Uterus (tissue), 4 donors: Measurements from ENCODE around the gene BICRAL. TPM values are rescaled to one million over a fixed set of nuclear protein-coding genes. Genes with fewer than 3 reads are reported as not detected.

ENCODE experiments used
- DNase-seq, 2 donors: peaks; one replicate each; pipeline ENCODE4 v3.0.0-alpha.2; 2019 to 2020
- H3K27ac ChIP-seq, 2 donors: fragments of 200-600 bp; sonication (generic); 1 replicate in 1 of 2; 2 replicates in 1 of 2; pipeline ENCODE4 v1.5.1; 2016 to 2018
- H3K27me3 ChIP-seq, 2 donors: fragments of 200-600 bp; sonication (generic); one replicate each; pipeline ENCODE4 v1.5.1; 2018 to 2019; ENCODE audit warnings: control low read depth in 1 of 2
- H3K36me3 ChIP-seq, 2 donors: fragments of 200-600 bp; sonication (generic); one replicate each; pipeline ENCODE4 v1.5.1; 2019; ENCODE audit warnings: control low read depth in 1 of 2
- H3K4me1 ChIP-seq, 2 donors: fragments of 200-600 bp; sonication (generic); one replicate each; pipeline ENCODE4 v1.5.1; 2018 to 2019; ENCODE audit warnings: control low read depth in 1 of 2
- H3K4me3 ChIP-seq, 2 donors: fragments of 200-600 bp; sonication (generic); 1 replicate in 1 of 2; 2 replicates in 1 of 2; pipeline ENCODE4 v1.5.1; 2018 to 2019; ENCODE audit warnings: mild to moderate bottlenecking in 1 of 2
- H3K9me3 ChIP-seq, 2 donors: fragments of 200-600 bp; sonication (generic); one replicate each; pipeline ENCODE4 v1.5.1; 2019; ENCODE audit warnings: control low read depth in 1 of 2
- POLR2A ChIP-seq, 2 donors: fragments of 450-650 bp; IDR thresholded peaks; one replicate each; pipeline ENCODE4 v1.6.1; 2016; ENCODE audit warnings: antibody characterized with exemption in 2 of 2, mild to moderate bottlenecking in 1 of 2, moderate library complexity in 1 of 2
- intact Hi-C: fragments of 100-400 bp; cut with DNase I; formaldehyde crosslinking; loops from one replicate; pipeline ENCODE4 v1.15.1; 2023; ENCODE audit warnings: low total_unique reads
- total RNA-seq, 4 donors: library from RNA; depleted of rRNA in 3 of 4; stranded (reverse); fragments of >200 nt in 3 of 4; gene quantifications; one replicate each; pipeline versions ENCODE4 v1.1.0 to v1.2.4, GENCODE V29; 2014 to 2023
- TF ChIP-seq, protein P1 (sequence below), 4 experiments: fragments of 200-600 bp in 2 of 4; fragments of 450-650 bp in 2 of 4; sonication (generic) in 2 of 4; IDR thresholded peaks; one replicate each; pipeline ENCODE4 v1.5.1; 2016 to 2019; ENCODE audit warnings: antibody characterized with exemption in 4 of 4, mild to moderate bottlenecking in 2 of 4, moderate library complexity in 1 of 4
- donor health status: DM: yes; HTN: yes; CAD: no.

Gene BICRAL
- total RNA-seq, 4 donors from 2014 or later, result 7.4 to 35.3 (median 18.2) TPM

DNA sequence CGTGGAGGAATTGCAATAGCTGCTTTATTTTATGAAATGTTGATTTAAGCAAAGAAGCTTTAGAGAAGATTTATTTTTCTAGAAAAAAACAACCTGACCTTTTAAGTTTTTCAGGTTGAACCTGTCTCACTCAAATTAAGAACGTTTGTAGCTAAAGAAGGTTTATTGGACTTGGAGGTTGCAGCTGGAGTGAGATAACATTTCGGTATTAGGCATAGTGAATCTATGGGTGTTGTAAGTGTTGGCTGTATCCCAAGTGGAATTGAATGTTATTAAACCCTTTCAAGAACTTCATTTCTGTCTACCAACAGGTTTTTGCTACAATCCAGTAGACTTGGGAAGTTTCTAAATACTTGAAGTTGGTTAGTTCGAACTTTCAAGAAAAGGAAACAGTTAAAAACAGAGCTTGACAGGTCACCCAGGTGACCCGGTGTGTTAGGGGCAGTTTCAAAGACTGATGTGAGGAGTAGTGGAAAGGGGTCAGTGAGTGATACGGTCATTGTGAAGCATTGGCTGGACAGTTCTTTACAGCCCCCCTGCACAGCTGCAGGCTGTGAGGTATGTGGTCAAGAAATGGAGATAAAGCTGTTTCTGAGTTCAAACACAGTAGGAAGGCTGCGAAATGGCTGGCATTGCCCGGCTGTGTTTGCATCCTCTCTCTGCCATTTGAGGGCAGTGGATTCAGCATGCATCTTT lies 33.5 kb upstream of the BICRAL start:
- Histone ChIP-seq H3K27me3 (no peaks in the 10 kb centered on the region), H3K36me3 (no peaks in the 10 kb centered on the region), H3K27ac (peak overlapping the region; percentile 98), H3K9me3 (no peaks in the 10 kb centered on the region), H3K4me1 (peaks cover 0 to 9% of the 10 kb centered on the region in 2 donors), H3K4me3 (peak overlapping the region in 1 of 2 donors; percentile 80)
- TF ChIP-seq POLR2A (IDR thresholded peaks at IDR 0.05), result no peak
- TF ChIP-seq, protein P1, sequence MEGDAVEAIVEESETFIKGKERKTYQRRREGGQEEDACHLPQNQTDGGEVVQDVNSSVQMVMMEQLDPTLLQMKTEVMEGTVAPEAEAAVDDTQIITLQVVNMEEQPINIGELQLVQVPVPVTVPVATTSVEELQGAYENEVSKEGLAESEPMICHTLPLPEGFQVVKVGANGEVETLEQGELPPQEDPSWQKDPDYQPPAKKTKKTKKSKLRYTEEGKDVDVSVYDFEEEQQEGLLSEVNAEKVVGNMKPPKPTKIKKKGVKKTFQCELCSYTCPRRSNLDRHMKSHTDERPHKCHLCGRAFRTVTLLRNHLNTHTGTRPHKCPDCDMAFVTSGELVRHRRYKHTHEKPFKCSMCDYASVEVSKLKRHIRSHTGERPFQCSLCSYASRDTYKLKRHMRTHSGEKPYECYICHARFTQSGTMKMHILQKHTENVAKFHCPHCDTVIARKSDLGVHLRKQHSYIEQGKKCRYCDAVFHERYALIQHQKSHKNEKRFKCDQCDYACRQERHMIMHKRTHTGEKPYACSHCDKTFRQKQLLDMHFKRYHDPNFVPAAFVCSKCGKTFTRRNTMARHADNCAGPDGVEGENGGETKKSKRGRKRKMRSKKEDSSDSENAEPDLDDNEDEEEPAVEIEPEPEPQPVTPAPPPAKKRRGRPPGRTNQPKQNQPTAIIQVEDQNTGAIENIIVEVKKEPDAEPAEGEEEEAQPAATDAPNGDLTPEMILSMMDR (IDR thresholded peaks at IDR 0.05), result no peak
- intact Hi-C loops, result loop anchor here (5.0 kb wide), 1 partner anchor 34 kb away; the partner anchor contains the start of gene BICRAL
- DNase-seq, result no peak

DNA sequence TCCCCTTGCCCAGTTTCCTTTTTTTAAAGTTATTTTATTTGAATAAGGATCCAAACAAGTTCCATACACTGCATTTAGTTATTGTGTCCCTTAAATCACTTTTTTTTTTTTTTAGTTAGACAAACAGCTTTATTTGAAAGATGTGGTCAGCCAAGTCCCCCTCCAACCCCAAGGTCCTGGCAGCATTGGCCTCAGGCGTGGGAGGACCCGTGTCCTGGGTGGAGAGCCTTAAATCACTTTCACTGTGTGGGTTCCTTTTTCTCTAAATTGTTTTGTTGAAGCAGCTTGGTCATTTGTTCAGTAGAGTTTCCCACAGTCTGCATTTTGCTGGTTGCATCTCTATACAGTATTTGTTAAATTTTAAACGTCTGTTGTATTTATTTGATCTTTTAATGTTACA lies 30.8 kb upstream of the BICRAL start:
- Histone ChIP-seq H3K4me1 (no peaks in the 10 kb centered on the region), H3K9me3 (no peaks in the 10 kb centered on the region), H3K36me3 (no peaks in the 10 kb centered on the region), H3K4me3 (no peak overlapping the region), H3K27me3 (no peaks in the 10 kb centered on the region), H3K27ac (peak overlapping the region; percentile 20 to 57)
- DNase-seq, result peak; percentile 52 to 76
- intact Hi-C loops, result no loop called here
- no peak for TF ChIP-seq POLR2A (IDR thresholded peaks at IDR 0.05)
- TF ChIP-seq, protein P1 (IDR thresholded peaks at IDR 0.05), result no peak

DNA sequence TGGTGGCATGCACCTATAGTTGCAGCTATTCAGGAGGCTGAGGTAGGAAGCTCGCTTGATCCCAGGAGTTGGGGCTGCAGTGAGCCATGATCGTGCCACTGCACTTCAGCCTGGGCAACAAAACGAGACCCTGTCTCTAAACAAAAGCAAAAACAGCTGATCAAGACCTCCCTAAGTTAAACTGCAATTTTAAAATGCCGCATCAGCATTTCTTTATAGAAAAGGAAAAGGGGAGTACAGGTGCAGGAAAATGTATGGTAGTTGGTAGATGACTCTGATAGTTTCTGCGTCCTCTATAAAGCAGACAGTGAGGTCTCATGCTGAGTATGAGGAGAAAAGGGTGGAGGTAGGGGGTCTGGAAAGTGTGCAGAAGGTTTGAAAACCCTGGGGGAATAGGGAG lies 27.1 kb upstream of the BICRAL start:
- intact Hi-C loops, result no loop called here
- no peaks in the 10 kb centered on the region for H3K9me3 ChIP-seq

DNA sequence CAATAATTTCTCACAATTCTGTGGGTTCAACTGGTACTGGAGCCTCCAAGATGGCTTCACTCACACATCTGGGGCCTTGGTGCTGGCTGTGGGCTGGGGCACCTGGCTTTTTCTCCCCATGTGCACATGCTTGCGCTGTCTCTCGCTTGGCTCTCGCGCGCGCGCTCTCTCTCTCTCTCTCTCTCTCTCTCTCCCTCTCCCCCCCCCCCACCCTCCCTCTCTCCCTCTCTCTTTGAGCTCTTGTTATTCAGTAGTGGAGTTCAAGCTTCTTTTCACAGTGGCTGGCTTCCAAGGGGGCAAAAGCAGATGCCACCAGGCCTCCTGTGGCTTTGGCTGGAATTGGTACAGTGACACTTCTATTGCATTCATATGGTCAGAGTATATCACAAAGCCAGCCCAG lies 25.1 kb upstream of the BICRAL start:
- Histone ChIP-seq H3K27ac (no peak overlapping the region), H3K9me3 (no peaks in the 10 kb centered on the region), H3K4me1 (no peaks in the 10 kb centered on the region), H3K36me3 (no peaks in the 10 kb centered on the region), H3K27me3 (no peaks in the 10 kb centered on the region), H3K4me3 (no peak overlapping the region)
- TF ChIP-seq POLR2A (IDR thresholded peaks at IDR 0.05), result no peak
- TF ChIP-seq, protein P1 (IDR thresholded peaks at IDR 0.05), result no peak
- intact Hi-C loops, result no loop called here
- no peak for DNase-seq

More for the DNA sequence above, 27.1 kb upstream of the BICRAL start:
- H3K4me3 ChIP-seq, result no peak overlapping the region
- no peaks in the 10 kb centered on the region for H3K36me3 ChIP-seq
- no peaks in the 10 kb centered on the region for H3K4me1 ChIP-seq
- TF ChIP-seq, protein P1 (IDR thresholded peaks at IDR 0.05), result no peak
- no peak for TF ChIP-seq POLR2A (IDR thresholded peaks at IDR 0.05)
- no peak for DNase-seq
- no peaks in the 10 kb centered on the region for H3K27me3 ChIP-seq
- H3K27ac ChIP-seq, result no peak overlapping the region

DNA sequence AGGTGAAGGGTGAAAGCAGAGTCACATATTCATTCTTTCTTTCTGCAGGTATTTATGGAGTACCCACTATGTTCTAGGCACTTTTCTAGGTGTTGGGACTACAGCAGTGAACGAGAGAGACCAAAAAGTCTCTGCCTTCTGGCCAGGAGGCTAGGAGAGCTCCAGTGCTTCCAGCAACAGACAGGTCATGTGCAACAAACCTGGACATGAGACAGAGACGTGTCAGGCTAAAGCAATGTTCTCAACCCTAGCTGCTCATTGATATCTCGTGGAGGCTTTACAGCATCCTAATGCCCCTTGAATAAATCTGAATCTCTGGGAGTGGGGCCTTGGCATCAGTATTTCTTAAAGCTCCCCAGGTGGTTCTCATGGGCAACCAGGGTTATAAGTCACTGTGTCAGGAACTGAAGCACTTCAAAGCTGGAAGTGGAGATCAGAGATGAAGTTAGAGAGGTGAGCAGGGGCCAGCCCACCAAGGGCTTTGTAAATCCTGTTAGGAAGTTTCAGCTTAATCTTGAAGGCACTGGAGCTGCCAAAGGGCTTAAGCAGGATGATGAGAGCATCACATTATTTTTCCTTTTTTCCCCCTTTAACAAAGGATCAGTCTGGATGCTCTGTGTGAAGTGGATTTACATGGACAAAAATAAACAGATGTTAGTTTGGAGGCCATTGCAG lies 23.0 kb upstream of the BICRAL start:
- no peaks in the 10 kb centered on the region for H3K4me1 ChIP-seq
- H3K27me3 ChIP-seq, result no peaks in the 10 kb centered on the region
- no peak for TF ChIP-seq POLR2A (IDR thresholded peaks at IDR 0.05)
- TF ChIP-seq, protein P1 (IDR thresholded peaks at IDR 0.05), result no peak
- no peaks in the 10 kb centered on the region for H3K9me3 ChIP-seq
- H3K27ac ChIP-seq, result no peak overlapping the region
- DNase-seq, result no peak
- H3K4me3 ChIP-seq, result no peak overlapping the region
- H3K36me3 ChIP-seq, result no peaks in the 10 kb centered on the region
- intact Hi-C loops, result no loop called here
